Amygdala (tissue), 56 donors: Measurements from ENCODE around the gene CCDC91.
"Not testable (repeated sequence)": the region's sequence is repeated elsewhere in the genome, so short reads cannot be mapped to it uniquely, and the experiment has no call there.

Source experiments
- DNase-seq, 56 donors: peaks; one replicate each; lab custom pipeline; 2025; lab: John Stamatoyannopoulos, UW

Gene CCDC91

DNA sequence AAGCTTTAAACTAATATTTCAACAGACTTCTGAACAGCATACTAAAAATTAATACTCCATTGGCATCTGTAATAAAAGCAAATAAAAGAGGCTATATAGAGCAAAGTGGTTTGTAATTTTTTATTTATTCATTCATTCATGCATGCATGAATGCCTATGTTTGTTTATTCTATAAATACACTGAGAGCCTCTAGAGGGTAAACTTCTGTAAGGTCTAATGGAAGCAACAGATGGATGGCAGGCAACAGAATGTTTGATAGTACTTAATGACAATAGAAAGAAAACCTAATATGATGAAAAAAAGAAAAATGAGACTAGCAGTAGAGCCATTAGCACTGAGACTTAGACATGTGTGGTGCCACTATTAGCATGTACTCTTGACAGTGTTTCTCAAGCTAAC is 253.1 kb downstream of the CCDC91 start:
- DNase-seq: no peak

DNA sequence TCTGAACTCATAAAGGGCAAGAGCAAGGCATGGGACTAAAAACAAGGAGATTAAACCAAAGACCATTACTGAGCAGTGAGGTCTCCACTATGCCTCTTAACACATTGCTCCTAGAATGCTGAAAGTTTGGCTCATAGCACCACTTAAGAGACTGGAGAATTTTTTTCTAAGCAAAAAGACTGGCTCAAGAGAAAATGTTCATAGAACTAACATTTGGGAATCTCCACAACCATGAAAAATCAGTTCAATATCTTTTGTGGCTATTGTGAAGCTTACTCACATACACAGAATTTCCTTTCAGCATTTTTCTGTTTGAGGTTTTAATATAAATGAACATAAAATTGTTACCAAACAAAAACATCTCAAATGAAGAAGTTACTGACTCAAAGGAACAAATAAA is 255.8 kb downstream of the CCDC91 start:
- no peak for DNase-seq

GRCh38 chr12:28453686-28454085 is 263.4 kb downstream of the CCDC91 start:
- DNase-seq: no peak

DNA sequence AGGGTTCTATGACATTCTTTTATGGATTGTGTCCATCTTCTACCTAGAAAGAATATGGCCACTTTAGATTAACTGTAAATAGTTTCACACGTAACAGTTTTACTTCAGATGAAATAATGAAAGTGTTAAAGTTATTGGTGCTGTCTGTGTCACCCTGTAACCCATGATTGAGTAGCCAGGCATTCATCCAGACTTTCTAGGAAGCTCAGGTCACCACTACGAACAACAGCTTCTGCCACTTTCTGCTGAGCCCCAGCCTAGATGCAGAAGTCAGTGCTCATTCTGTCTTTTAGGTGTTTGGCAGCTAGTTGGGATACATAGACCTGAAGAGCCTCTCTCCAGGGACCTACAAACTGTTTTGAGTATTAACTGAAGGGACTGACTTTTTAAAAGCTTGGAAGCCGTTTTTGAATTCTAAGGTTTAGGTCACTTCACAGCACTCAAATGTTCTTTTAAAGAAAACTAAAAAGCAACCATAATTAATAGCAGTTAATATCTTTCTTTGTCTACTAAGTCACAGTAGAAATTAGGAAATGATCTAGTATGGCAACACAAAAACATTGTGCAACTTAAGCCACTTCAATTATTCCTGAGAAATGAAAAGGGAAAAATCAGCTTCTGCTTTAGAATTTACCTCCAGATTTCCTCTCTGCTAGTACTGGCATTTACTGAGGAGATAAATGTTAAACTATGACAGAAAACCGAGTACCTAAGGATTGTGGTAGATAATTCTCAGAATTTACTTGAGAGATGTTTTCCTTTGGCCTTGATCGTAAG is 266.9 kb downstream of the CCDC91 start:
- no peak for DNase-seq

- no peak for DNase-seq
These were observed 267.5 kb downstream of the CCDC91 start for GRCh38 chr12:28457785-28458184.

DNA sequence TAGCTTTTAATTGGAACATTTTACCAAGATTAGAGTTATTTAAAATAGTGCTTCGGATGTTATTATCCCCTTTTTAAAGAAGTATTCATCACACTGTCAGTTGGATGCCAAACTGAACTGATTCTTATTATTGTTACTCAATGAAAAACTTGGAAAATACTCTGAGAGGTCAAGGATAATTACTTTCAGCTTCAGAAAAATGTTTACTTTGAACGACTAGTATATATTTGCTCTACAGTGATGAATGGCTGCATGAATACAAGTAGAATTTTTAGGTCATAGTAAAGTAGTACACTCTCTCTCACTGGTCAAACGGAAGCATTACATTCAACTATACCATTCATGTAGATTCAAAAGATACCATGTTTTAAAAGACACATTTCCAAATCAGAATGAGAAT is 269.2 kb downstream of the CCDC91 start:
- DNase-seq: no peak

GRCh38 chr12:28460420-28461130 is 270.3 kb downstream of the CCDC91 start:
- DNase-seq: no peak

DNA sequence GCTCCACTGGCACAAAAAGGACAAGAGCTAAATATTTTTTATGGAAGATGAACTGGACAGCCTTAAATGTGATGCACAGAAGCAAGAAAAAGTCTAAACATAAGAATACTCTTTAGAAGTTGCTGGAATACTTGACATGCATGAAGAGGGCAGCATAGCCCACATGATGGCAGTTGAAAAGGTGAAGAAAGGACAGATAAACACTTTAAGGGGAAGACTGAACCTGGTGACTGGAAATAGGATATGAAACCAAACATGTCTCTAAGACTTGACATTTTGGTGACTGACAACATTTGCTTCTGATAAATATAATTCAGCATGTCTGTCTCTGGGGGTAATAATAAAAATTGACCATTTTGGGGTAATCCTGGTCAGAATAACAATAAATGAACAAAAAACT is 273.1 kb downstream of the CCDC91 start:
- DNase-seq: no peak

- not testable (repeated sequence) for DNase-seq
These were observed 281.5 kb downstream of the CCDC91 start for GRCh38 chr12:28471762-28472161.

GRCh38 chr12:28476206-28476605 is 285.9 kb downstream of the CCDC91 start:
- not testable (repeated sequence) for DNase-seq

DNA sequence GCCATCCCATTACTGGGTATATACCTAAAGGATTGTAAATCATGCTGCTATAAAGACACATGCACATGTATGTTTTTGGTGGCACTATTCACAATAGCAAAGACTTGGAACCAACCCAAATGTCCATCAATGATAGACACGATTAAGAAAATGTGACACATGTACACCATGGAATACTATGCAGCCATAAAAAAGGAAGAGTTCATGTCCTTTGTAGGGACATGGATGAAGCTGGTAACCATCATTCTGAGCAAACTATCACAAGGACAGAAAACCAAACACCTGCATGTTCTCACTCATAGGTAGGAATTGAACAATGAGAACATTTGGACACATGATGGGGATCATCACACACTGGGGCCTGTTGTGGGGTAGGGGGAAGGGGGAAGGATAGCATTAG is 288.8 kb downstream of the CCDC91 start:
- not testable (repeated sequence) for DNase-seq

DNA sequence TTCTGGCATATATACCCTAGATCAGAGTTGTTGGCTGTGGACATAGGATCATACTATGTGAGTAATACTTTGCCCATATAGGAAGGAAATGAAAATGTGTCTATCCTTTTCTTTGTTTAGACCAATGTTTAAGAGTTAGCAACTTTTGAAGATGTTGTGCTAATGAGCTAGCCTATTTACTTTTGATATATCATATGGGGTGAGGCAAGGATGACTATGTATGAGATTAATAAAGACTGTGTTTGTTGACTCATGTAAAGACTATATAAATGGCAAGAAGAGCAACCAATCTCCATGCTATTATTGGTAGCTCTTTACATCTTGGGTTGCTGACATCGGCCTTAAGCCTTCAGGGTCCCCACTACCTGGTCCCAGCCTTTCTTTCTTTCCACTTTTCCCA is 289.4 kb downstream of the CCDC91 start:
- no peak for DNase-seq

- DNase-seq: no peak
These were observed 293.9 kb downstream of the CCDC91 start for GRCh38 chr12:28484156-28484555.

DNA sequence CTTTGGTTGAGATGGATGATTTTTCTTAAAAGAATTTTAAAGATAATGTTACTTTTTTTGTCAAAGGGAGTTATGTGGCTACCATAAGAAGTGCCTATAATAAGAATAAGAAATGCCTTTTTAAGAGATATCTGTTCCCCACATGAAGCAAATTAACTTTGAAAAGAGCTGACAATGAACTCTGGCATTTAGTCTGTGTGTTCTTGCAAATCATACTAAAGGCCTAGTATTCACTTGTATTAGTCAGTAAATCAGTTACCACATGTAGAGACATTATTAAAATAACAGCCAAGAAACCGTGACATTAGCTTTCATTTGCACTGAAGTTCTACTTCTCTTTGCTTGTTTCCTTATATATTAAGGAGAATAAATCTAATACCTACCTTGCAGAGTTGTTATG is 296.3 kb downstream of the CCDC91 start:
- DNase-seq: no peak

GRCh38 chr12:28489246-28489645 is 299.0 kb downstream of the CCDC91 start:
- DNase-seq: no peak

DNA sequence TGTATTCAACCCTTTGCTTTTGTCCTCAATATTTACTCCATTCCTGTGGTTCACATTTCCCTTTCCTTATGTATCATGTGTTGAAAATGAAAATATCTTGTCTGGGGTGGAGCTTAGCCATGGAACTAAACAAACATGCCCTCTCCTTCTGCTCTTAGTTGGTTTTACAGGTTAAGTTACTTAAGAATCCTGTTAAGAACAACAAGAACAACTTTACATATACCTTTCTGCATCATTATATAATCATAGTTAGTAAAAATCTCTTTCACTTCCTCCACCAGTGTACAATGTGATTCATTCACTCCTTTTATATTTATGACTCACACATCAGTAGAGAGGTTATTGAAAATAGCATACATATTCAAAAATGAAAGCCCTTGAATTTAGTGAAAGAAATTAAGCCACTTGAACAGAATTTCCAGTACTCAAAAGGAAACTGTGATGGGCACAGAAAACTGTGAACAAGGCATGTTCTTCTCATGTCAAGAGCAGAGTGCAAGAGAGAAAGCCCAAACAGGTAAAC is 307.7 kb downstream of the CCDC91 start:
- no peak for DNase-seq

DNA sequence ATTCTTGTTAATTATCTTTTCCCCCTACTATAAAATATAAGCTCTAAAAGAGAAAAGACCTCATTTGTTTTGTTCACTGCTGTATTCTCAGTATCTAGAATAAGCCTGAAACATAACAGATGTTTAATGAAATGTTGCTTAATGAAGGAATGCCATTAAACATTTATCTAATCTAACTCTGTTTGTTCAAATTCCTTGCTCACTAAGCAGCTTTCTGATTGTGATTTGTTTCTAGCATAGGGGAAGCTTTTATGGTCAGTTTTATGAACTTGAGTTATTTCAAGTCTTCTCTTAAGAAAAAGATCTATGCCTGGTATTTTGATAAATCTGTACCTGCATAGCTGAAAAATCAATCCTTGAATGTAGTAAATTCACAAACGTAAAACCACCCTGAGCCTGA is 308.6 kb downstream of the CCDC91 start:
- DNase-seq: no peak

DNA sequence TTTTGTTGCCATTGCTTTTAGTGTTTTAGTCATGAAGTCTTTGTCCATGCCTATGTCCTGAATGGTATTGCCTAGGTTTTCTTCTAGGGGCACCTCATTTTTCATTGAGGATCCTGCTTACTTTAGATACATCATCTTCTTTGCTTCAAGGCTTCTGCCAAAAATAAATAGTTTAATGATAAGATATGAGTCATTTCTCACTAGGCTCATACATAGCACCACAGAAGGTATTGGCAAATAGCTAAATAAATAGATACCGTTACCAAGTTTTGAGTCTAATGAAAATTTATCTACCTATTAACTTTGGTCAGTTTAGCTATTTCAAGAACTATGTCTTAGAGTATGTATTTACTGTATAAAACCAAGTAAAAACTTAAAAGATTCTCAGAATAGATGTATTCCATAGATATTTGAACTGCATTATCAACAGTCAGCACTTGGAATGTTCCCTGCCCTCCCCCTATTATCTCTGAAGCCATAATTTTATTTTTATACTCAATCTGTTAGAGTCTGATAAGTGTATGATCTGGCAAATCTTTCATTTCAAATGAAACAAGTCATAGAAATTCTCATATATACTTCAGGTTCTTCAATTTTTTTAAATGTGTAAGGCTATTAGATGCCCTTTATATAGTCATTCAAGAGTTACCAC is 310.2 kb downstream of the CCDC91 start:
- no peak for DNase-seq

GRCh38 chr12:28506271-28506670 is 316.0 kb downstream of the CCDC91 start:
- no peak for DNase-seq

DNA sequence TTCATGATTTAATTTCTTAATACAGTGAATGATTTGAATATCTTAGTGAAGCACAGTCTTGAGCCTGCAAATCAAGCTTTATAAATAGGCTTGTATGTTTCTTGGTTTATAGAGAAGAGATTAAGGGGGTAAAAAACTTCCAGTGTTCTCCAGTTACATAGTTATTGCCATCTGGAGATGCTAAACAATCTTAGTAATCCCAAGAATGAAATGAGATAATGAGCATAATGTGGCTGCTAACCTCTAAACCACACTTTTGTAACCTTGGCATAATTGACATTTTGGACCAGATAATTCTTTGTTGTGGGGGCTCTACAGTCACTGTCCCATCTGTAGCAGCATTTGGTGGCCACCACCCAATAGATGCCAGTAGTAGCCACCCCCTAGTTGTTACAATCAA is 316.8 kb downstream of the CCDC91 start:
- DNase-seq: no peak

- no peak for DNase-seq
These were observed 317.6 kb downstream of the CCDC91 start for GRCh38 chr12:28507867-28508266.
